SK-N-SH (cell line): ENCODE data around the gene REG1A. TPM values are rescaled to one million over a fixed set of nuclear protein-coding genes. Genes with fewer than 3 reads are reported as not detected.

Experiments
- CTCF ChIA-PET: fragments of 300-600, 350-600 bp; formaldehyde crosslinking; extraction: SDS; loops from one replicate; lab custom pipeline; 2021; lab: Yijun Ruan, JAX
- POLR2A ChIA-PET: fragments of 350-600 bp; sonication (Branson Sonifier 250); formaldehyde crosslinking; extraction: SDS; loops from one replicate; lab custom pipeline; 2020; ENCODE audit warnings: antibody characterized with exemption, inconsistent platforms; lab: Yijun Ruan, JAX
- DNase-seq: peaks from one replicate; pipeline ENCODE4 v3.0.0; 2012
- H2AFZ ChIP-seq: fragments of 200-600 bp; sonication (generic); 2 replicates; pipeline ENCODE4 v1.8.1; 2016; ENCODE audit warnings: antibody characterized with exemption, mild to moderate bottlenecking, low read depth
- H3F3A ChIP-seq: fragments of 200-600 bp; sonication (generic); replicated peaks from 2 replicates; pipeline ENCODE3; 2016; ENCODE audit warnings: antibody characterized with exemption, mild to moderate bottlenecking; ENCODE audit not compliant: insufficient read depth
- H3K27ac ChIP-seq, 2 experiments: fragments of 200-500 bp in 1 of 2; fragments of 200-600 bp in 1 of 2; sonication (Bioruptor generic) in 1 of 2; sonication (generic), shearing (Covaris generic) in 1 of 2; 2 replicates each; pipeline versions ENCODE4 v1.5.1 to v1.6.1; 2014 to 2016; ENCODE audit warnings: low read depth in 2 of 2, inconsistent platforms in 1 of 2, low read length in 1 of 2, mild to moderate bottlenecking in 1 of 2, mixed read lengths in 1 of 2
- H3K27me3 ChIP-seq: fragments of 200-600 bp; sonication (generic), shearing (Covaris generic); 2 replicates; pipeline ENCODE4 v1.6.1; 2016; ENCODE audit warnings: mixed run types; ENCODE audit not compliant: insufficient read depth
- H3K36me3 ChIP-seq, 2 experiments: fragments of 200-500 bp in 1 of 2; fragments of 200-600 bp in 1 of 2; sonication (Bioruptor generic) in 1 of 2; sonication (generic) in 1 of 2; replicated peaks in 1 of 2; 2 replicates each; pipeline versions ENCODE3 to v1.5.1; 2014 to 2016; ENCODE audit warnings: low read length in 1 of 2, mild to moderate bottlenecking in 1 of 2; ENCODE audit not compliant: insufficient read depth in 2 of 2, control insufficient read depth in 1 of 2
- H3K4me1 ChIP-seq, 2 experiments: fragments of 200-500 bp in 1 of 2; fragments of 200-600 bp in 1 of 2; sonication (Bioruptor generic) in 1 of 2; sonication (generic), shearing (Covaris generic) in 1 of 2; 2 replicates each; pipeline versions ENCODE4 v1.5.1 to v1.6.1; 2014 to 2016; ENCODE audit warnings: low read depth in 1 of 2, low read length in 1 of 2, mixed run types in 1 of 2; ENCODE audit not compliant: insufficient read depth in 2 of 2, control insufficient read depth in 1 of 2
- H3K4me2 ChIP-seq: fragments of 200-600 bp; sonication (generic), shearing (Covaris generic); 2 replicates; pipeline ENCODE4 v1.6.1; 2017; ENCODE audit warnings: mixed run types
- H3K4me3 ChIP-seq, 2 experiments: fragments of 200-500 bp in 1 of 2; fragments of 200-600 bp in 1 of 2; sonication (Bioruptor generic) in 1 of 2; sonication (generic), shearing (Covaris generic) in 1 of 2; 2 replicates each; pipeline versions ENCODE4 v1.5.1 to v1.8.1; 2014 to 2016; ENCODE audit warnings: low read depth in 2 of 2, inconsistent platforms in 1 of 2, low read length in 1 of 2, mild to moderate bottlenecking in 1 of 2, mixed read lengths in 1 of 2, moderate library complexity in 1 of 2
- H3K79me2 ChIP-seq: fragments of 200-600 bp; sonication (generic); 2 replicates; pipeline ENCODE4 v1.8.1; 2017; ENCODE audit warnings: mild to moderate bottlenecking; ENCODE audit not compliant: insufficient read depth
- H3K9ac ChIP-seq: fragments of 200-600 bp; sonication (generic); 2 replicates; pipeline ENCODE4 v1.6.1; 2017; ENCODE audit warnings: mixed run types
- H3K9me2 ChIP-seq: fragments of 200-600 bp; sonication (generic); 2 replicates; pipeline ENCODE4 v1.6.1; 2017; ENCODE audit warnings: mixed run types
- H3K9me3 ChIP-seq: fragments of 200-600 bp; sonication (generic); 2 replicates; pipeline ENCODE4 v1.6.1; 2017; ENCODE audit warnings: mixed run types, mild to moderate bottlenecking, moderate library complexity
- H4K20me1 ChIP-seq: fragments of 200-600 bp; sonication (generic); 2 replicates; pipeline ENCODE4 v1.6.1; 2017; ENCODE audit warnings: mild to moderate bottlenecking, mixed run types; ENCODE audit not compliant: insufficient read depth
- ELF1 ChIP-seq: IDR thresholded peaks from 2 replicates; pipeline ENCODE4 v1.4.0; 2012
- EZH2phosphoT487 ChIP-seq: fragments of 200-600 bp; sonication (generic); IDR thresholded peaks from 2 replicates; pipeline ENCODE4 v1.6.1; 2017; ENCODE audit warnings: low read depth, mixed run types, mild to moderate bottlenecking, antibody characterized with exemption, moderate library complexity, borderline replicate concordance
- FOXM1 ChIP-seq: IDR thresholded peaks from 2 replicates; pipeline ENCODE4 v1.4.0; 2012; ENCODE audit warnings: low read depth, mild to moderate bottlenecking
- GATA2 ChIP-seq: sonication (generic); formaldehyde crosslinking; IDR thresholded peaks from 2 replicates; pipeline ENCODE4 v1.5.0; 2020; ENCODE audit warnings: mild to moderate bottlenecking, missing genetic modification reagents
- IRF3 ChIP-seq: fragments of 150-350 bp; IDR thresholded peaks from 2 replicates; pipeline ENCODE4 v1.6.1; 2016; ENCODE audit warnings: mild to moderate bottlenecking, low read depth, low read length
- MXI1 ChIP-seq: IDR thresholded peaks from 2 replicates; pipeline ENCODE4 v1.6.1; 2012; ENCODE audit warnings: mild to moderate bottlenecking, low read depth, low read length, improper control_type of control experiment
- NFIC ChIP-seq: IDR thresholded peaks from 2 replicates; pipeline ENCODE4 v1.4.0; 2012; ENCODE audit warnings: borderline replicate concordance
- RCOR1 ChIP-seq: fragments of 150-350 bp; IDR thresholded peaks from 2 replicates; pipeline ENCODE4 v1.6.1; 2017; ENCODE audit warnings: antibody characterized with exemption, low read length
- RFX5 ChIP-seq: IDR thresholded peaks from 2 replicates; pipeline ENCODE4 v1.6.1; 2012; ENCODE audit warnings: mild to moderate bottlenecking, improper control_type of control experiment, low read length
- SMC3 ChIP-seq: IDR thresholded peaks from 2 replicates; pipeline ENCODE4 v1.6.1; 2012; ENCODE audit warnings: low read depth, low read length, improper control_type of control experiment
- USF1 ChIP-seq: IDR thresholded peaks from 2 replicates; pipeline ENCODE4 v1.4.0; 2012; ENCODE audit warnings: low read depth, borderline replicate concordance
- WGBS: methylation state at CpG from one replicate; pipeline ENCODE4 v1.1.6; 2017; ENCODE audit warnings: low lambda C conversion rate; 5-methylcytosine and 5-hydroxymethylcytosine counted together
- polyA plus RNA-seq, 3 experiments: library from polyadenylated mRNA; depleted of rRNA; stranded (reverse); fragments of >200 nt; gene quantifications; 2 replicates each; pipeline ENCODE4 v1.2.3, GENCODE V29; 2012
- TF ChIP-seq, protein P1 (sequence below): fragments of 200-600 bp; sonication (generic); IDR thresholded peaks from 2 replicates; pipeline ENCODE4 v1.6.1; 2017; ENCODE audit warnings: antibody characterized with exemption, mild to moderate bottlenecking, moderate library complexity
- TF ChIP-seq, protein P2 (sequence below): IDR thresholded peaks from 2 replicates; pipeline ENCODE4 v1.4.0; 2012; ENCODE audit warnings: low read depth, borderline replicate concordance

Gene REG1A
- polyA plus RNA-seq, 1 of the 3 experiments (the other 2 are of a cell fraction) = not detected

GRCh38 chr2:79097843-79098242, 22.4 kb upstream of the REG1A start (continued):
- no peak for TF ChIP-seq SMC3
- TF ChIP-seq EZH2phosphoT487 = no peak

GRCh38 chr2:79099140-79099686, 21.1 kb upstream of the REG1A start:
- Histone ChIP-seq H3F3A (no peaks in the 10 kb centered on the region), H3K4me1 (no peaks in the 10 kb centered on the region)
- TF ChIP-seq RCOR1 (no peak), GATA2 (CRISPR knock-in tag) (no peak), FOXM1 (no peak), NFIC (no peak), IRF3 (no peak), MXI1 (no peak), RFX5 (no peak), ELF1 (no peak), USF1 (no peak)
- TF ChIP-seq, protein P1, sequence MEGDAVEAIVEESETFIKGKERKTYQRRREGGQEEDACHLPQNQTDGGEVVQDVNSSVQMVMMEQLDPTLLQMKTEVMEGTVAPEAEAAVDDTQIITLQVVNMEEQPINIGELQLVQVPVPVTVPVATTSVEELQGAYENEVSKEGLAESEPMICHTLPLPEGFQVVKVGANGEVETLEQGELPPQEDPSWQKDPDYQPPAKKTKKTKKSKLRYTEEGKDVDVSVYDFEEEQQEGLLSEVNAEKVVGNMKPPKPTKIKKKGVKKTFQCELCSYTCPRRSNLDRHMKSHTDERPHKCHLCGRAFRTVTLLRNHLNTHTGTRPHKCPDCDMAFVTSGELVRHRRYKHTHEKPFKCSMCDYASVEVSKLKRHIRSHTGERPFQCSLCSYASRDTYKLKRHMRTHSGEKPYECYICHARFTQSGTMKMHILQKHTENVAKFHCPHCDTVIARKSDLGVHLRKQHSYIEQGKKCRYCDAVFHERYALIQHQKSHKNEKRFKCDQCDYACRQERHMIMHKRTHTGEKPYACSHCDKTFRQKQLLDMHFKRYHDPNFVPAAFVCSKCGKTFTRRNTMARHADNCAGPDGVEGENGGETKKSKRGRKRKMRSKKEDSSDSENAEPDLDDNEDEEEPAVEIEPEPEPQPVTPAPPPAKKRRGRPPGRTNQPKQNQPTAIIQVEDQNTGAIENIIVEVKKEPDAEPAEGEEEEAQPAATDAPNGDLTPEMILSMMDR = no peak
- TF ChIP-seq, protein P2, sequence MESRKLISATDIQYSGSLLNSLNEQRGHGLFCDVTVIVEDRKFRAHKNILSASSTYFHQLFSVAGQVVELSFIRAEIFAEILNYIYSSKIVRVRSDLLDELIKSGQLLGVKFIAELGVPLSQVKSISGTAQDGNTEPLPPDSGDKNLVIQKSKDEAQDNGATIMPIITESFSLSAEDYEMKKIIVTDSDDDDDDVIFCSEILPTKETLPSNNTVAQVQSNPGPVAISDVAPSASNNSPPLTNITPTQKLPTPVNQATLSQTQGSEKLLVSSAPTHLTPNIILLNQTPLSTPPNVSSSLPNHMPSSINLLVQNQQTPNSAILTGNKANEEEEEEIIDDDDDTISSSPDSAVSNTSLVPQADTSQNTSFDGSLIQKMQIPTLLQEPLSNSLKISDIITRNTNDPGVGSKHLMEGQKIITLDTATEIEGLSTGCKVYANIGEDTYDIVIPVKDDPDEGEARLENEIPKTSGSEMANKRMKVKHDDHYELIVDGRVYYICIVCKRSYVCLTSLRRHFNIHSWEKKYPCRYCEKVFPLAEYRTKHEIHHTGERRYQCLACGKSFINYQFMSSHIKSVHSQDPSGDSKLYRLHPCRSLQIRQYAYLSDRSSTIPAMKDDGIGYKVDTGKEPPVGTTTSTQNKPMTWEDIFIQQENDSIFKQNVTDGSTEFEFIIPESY = no peak
- TF ChIP-seq, all 33 proteins: peak for 0
- ChIA-PET POLR2A (no interaction called here), CTCF (no interaction called here)
- Histone ChIP-seq H3K4me2 (no peak overlapping the region), H3K4me3 (no peak overlapping the region), H3K36me3 (no peaks in the 10 kb centered on the region), H2AFZ (no peak overlapping the region), H3K27ac (no peak overlapping the region), H3K9ac (no peak overlapping the region), H3K27me3 (no peaks in the 10 kb centered on the region), H4K20me1 (no peaks in the 10 kb centered on the region), H3K9me2 (no peaks in the 10 kb centered on the region), H3K9me3 (no peaks in the 10 kb centered on the region), H3K79me2 (no peaks in the 10 kb centered on the region)
- DNase-seq = no peak
- 32% methylated on average over 7 of the region's 7 CpGs for WGBS
